Parathyroid adenoma (tissue), 2 donors: Measurements from ENCODE around the gene RAMACL.

ENCODE experiments used
- H2AFZ ChIP-seq: fragments of 300-600 bp; sonication (generic); one replicate; pipeline ENCODE4 v1.7.0; 2017; ENCODE audit warnings: antibody characterized with exemption, mild to moderate bottlenecking
- H3K27ac ChIP-seq: fragments of 300-600 bp; sonication (generic); one replicate; pipeline ENCODE4 v1.7.0; 2017
- H3K27me3 ChIP-seq: fragments of 300-600 bp; sonication (generic); one replicate; pipeline ENCODE4 v1.7.0; 2017; ENCODE audit warnings: low read length; ENCODE audit not compliant: control insufficient read depth, insufficient read depth
- H3K36me3 ChIP-seq: fragments of 300-600 bp; sonication (generic); one replicate; pipeline ENCODE4 v1.7.0; 2017; ENCODE audit warnings: low read length; ENCODE audit not compliant: control insufficient read depth, insufficient read depth
- H3K4me1 ChIP-seq: fragments of 300-600 bp; sonication (generic); one replicate; pipeline ENCODE4 v1.7.0; 2017; ENCODE audit warnings: control low read depth
- H3K4me2 ChIP-seq: fragments of 300-600 bp; sonication (generic); one replicate; pipeline ENCODE4 v1.7.0; 2017; ENCODE audit warnings: low read length
- H3K4me3 ChIP-seq: fragments of 300-600 bp; sonication (generic); one replicate; pipeline ENCODE4 v1.7.0; 2017; ENCODE audit warnings: low read depth, low read length
- H3K79me2 ChIP-seq: fragments of 300-600 bp; sonication (generic); one replicate; pipeline ENCODE4 v1.7.0; 2017; ENCODE audit warnings: control low read depth
- H3K9ac ChIP-seq: fragments of 300-600 bp; sonication (generic); one replicate; pipeline ENCODE4 v1.7.0; 2017; ENCODE audit warnings: mild to moderate bottlenecking
- H3K9me3 ChIP-seq: fragments of 300-600 bp; sonication (generic); one replicate; pipeline ENCODE4 v1.7.0; 2017; ENCODE audit warnings: low read length; ENCODE audit not compliant: control insufficient read depth
- TF ChIP-seq, protein P1 (sequence below): fragments of 300-600 bp; sonication (generic); IDR thresholded peaks from one replicate; pipeline ENCODE4 v1.7.0; 2017; ENCODE audit warnings: antibody characterized with exemption, mild to moderate bottlenecking
- donor health status: primary hyperparathyroidism.

Gene RAMACL

GRCh38 chr6:166546653-166547052 lies 39.8 kb downstream of the RAMACL start:
- peaks cover 52% of the 10 kb centered on the region for H3K79me2 ChIP-seq
- no peak overlapping the region for H3K9ac ChIP-seq
- no peak overlapping the region for H3K27ac ChIP-seq

GRCh38 chr6:166545156-166546034 lies 41.1 kb downstream of the RAMACL start:
- Histone ChIP-seq H3K36me3 (no peaks in the 10 kb centered on the region), H3K4me1 (peaks cover 9% of the 10 kb centered on the region), H3K4me2 (no peak overlapping the region), H3K9ac (no peak overlapping the region), H3K27me3 (no peaks in the 10 kb centered on the region), H3K27ac (no peak overlapping the region), H3K79me2 (peaks cover 49% of the 10 kb centered on the region), H3K9me3 (no peaks in the 10 kb centered on the region), H3K4me3 (no peak overlapping the region), H2AFZ (no peak overlapping the region)
- TF ChIP-seq, protein P1, sequence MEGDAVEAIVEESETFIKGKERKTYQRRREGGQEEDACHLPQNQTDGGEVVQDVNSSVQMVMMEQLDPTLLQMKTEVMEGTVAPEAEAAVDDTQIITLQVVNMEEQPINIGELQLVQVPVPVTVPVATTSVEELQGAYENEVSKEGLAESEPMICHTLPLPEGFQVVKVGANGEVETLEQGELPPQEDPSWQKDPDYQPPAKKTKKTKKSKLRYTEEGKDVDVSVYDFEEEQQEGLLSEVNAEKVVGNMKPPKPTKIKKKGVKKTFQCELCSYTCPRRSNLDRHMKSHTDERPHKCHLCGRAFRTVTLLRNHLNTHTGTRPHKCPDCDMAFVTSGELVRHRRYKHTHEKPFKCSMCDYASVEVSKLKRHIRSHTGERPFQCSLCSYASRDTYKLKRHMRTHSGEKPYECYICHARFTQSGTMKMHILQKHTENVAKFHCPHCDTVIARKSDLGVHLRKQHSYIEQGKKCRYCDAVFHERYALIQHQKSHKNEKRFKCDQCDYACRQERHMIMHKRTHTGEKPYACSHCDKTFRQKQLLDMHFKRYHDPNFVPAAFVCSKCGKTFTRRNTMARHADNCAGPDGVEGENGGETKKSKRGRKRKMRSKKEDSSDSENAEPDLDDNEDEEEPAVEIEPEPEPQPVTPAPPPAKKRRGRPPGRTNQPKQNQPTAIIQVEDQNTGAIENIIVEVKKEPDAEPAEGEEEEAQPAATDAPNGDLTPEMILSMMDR = no peak

More at GRCh38 chr6:166546653-166547052, 39.8 kb downstream of the RAMACL start:
- peaks cover 9% of the 10 kb centered on the region for H3K4me1 ChIP-seq
- H3K36me3 ChIP-seq = no peaks in the 10 kb centered on the region
- H3K9me3 ChIP-seq = no peaks in the 10 kb centered on the region
- H3K27me3 ChIP-seq = no peaks in the 10 kb centered on the region
- H3K4me2 ChIP-seq = no peak overlapping the region
- H2AFZ ChIP-seq = no peak overlapping the region
- TF ChIP-seq, protein P1 = no peak
- no peak overlapping the region for H3K4me3 ChIP-seq

- H3K4me3 ChIP-seq = no peak overlapping the region
- H3K4me1 ChIP-seq = peaks cover 9% of the 10 kb centered on the region
- no peaks in the 10 kb centered on the region for H3K9me3 ChIP-seq
- no peak overlapping the region for H3K4me2 ChIP-seq
- H3K9ac ChIP-seq = no peak overlapping the region
- no peak overlapping the region for H2AFZ ChIP-seq
- no peaks in the 10 kb centered on the region for H3K36me3 ChIP-seq
- peaks cover 49% of the 10 kb centered on the region for H3K79me2 ChIP-seq
- H3K27ac ChIP-seq = no peak overlapping the region
- TF ChIP-seq, protein P1 = no peak
- H3K27me3 ChIP-seq = no peaks in the 10 kb centered on the region
Measured at GRCh38 chr6:166544296-166544605, 42.2 kb downstream of the RAMACL start.

DNA sequence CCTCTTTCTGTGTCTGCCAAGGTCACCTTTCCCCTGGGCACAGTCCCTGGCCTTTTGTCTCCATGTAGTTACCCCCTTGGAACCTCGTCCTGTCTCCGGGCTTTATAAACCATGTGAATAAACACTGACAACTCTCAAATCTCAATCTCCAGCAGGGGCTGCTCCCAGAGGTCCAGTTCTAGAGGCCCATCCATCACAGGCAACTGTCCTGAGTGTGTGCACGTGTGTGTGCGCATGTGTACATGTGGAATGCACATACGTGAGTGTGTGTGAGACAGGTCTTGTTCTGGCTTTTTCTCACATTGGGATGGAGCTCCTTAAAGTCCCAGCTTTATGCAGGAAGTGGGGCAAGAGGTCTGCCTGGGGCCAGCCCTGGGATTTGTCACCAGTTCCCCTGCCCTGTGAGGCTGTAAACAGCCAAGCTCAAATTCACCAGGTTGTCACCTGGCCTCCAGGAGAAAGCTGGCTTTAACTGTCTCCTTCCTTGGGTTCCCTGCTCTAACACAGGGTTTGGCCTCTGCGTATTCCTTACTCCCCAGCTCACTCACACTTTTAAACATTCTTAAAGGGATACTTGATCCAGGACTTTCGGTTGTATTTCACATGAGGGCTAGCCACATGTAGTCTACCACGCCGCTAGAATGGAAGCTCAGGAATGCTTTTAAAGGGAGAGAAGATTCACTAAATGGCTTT lies 42.7 kb downstream of the RAMACL start:
- Histone ChIP-seq H3K36me3 (no peaks in the 10 kb centered on the region), H3K9me3 (no peaks in the 10 kb centered on the region), H3K27me3 (no peaks in the 10 kb centered on the region), H3K9ac (no peak overlapping the region), H3K4me3 (no peak overlapping the region), H3K4me1 (peaks cover 9% of the 10 kb centered on the region), H3K79me2 (peaks cover 47% of the 10 kb centered on the region), H2AFZ (no peak overlapping the region), H3K27ac (no peak overlapping the region), H3K4me2 (no peak overlapping the region)
- TF ChIP-seq, protein P1 = no peak
